HG02623 (cell line): ENCODE results near the gene SVOPL.

ENCODE experiments used
- ATAC-seq: cut with Tn5 transposase; IDR thresholded peaks from one replicate; pipeline ENCODE4 v1.9.1; 2021; ENCODE audit warnings: moderate library complexity; ENCODE audit not compliant: unreplicated experiment

Gene SVOPL

DNA sequence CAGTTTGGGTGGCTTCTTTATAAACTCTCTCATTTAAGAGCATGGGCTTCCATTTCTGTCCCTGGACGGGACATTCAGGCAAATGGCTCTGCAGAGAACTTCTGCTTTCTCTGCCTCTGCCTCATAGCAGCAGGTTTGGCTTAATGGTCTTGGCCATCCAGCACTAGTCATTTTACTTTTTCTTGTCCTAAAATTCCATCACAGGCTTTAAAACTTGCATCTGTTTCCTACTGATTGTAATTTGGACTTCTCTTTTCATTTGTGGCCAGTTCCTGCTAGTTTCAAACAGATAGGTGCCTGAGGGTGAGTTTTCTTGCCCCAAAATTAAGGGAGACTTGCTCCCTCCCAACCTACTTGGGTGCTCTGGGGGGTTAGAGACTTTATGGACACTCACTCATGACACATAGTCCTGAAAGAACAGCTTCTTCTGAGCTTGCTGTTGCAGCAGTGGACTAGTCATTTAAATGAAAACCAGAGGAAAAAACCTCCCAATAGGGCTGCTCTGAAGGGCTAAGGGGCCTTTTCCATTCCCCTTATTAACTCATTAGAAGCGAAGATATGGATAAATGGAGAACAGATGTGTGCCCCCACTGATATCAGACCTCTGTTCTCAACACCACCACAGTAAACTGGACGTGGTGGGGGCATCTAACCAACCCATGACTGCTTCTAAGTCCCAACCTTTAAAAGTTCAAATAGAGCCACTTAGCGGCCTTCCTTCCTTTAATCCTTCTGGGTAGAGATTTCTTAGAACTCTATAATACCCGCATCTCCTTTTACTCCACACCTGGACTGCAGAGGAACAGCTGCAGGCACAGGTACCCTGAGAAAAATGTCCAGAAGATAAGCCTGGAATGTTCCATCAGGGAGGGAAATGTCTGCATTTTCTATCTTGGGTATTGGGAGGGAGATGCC, 38.8 kb downstream of the SVOPL start:
- no peak for ATAC-seq

DNA sequence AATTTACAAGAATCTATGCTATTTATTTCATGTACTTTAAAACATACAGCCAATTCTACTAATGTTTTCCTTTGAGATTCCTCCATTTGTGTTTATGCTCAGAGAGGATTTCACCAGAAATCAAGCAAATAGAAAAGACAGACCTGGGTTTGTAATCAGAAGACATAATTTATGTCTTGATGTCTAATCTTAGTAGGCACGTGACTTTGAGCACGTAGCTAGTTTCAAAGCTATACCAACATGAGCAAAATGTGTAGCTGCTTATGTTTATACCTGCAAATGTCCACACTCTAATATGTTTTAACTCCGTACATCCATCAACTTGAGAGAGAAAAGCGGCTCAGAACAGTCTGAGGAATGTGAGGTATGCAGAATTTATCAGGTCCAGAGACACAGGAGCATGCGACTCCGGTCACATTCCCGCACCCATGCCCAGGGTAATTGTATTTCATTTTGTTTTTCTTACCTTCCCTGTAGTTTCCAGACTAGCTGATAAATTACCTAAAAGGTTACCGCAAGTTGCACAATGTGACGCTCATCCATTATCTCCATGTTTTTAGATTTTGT, 40.0 kb downstream of the SVOPL start:
- ATAC-seq = no peak

DNA sequence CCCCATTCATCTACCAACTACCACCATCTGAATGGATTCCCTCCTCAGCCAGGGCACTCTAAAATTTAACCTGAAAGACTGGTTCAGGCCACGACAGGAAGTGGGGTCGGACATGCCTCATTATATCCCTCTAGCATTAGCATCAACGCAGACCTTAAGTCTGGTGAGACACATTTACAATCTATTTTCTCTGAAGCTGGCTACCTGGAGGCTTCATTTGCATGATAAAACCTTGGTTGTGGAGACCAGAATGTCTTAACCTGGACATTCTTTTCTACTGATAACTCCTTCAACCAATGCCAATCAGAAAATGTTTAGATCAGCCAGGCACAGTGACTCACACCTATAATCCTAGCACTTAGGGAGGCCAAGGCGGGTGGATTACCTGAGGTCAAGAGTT, 42.3 kb downstream of the SVOPL start:
- no peak for ATAC-seq

DNA sequence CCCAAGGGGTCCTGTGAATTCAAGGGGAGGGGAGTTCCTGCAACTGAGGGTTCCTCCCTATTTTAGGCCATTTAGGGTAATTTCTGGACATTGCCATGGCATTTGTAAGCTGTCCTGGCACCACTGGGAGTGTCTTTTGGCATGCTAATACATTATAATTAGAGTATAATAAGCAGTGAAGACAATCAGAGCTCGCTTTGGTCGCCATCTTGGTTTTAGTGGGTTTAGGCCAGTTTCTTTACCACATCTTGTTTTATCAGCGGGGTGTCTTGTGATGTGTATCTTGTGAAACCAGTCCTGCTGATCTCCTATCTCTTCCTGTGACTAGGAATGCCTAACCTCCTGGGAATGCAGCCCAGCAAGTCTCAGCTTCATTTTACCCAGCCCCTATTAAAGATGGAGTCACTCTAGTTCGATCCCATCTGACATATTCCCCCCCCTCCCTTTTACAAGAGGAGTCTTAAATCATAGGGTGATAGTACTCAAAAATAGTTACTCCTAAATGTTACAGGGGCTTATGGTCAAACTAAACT, 43.2 kb downstream of the SVOPL start:
- no peak for ATAC-seq

DNA sequence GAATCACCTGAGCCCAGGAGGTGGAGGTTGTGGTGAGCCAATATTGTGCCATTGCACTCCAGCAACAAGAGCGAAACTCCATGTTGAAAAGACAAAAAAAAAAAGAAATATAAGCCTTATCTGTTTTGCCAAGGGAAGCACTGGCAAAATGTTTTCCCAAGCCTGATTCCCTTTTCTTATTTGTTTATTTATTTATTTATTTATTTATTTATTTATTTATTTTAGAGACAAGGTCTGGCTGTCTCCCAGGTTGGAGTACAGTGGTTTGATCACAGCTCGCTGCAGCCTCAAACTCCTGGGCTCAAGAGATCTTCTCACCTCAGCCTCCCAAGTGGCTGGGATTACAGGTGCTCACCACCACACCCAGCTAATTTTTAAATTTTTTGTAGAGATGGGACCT, 44.2 kb downstream of the SVOPL start:
- no peak for ATAC-seq

DNA sequence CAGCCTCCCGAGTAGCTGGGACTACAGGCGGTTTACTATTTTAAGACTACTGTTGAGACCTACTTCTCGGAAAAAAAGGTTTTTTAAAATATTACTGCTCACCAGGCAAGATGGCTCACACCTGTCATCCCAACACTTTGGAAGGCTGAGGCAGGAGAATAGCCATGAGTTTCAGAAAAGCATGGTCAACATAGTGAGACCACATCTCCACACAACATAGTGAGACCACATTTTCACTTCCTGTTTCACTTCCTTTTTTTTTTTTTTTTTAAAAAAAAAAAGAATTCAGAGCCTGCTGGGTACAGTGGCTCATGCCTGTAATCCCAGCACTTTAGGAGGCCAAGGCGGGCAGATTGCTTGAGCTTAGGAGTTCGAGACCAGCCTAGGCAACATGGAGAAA, 46.5 kb downstream of the SVOPL start:
- ATAC-seq = no peak

DNA sequence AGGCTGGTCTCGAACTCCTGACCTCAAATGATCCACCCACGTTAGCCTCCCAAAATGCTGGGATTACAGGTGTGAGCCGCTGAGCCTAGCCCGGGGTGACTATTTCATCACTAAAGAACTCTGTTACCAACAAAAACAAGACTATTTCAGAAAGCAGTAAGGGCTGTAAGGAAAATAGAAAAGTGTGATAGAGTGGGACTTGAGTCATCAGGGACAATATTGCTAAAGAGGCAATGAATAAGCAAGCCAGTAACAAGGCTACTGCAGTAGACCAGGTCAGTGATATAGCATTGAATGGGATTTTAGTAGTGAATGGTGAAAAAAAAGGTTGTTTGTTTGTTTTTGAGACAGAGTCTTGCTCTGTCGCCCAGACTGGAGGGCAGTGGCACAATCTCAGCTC, 51.7 kb downstream of the SVOPL start:
- ATAC-seq = no peak

DNA sequence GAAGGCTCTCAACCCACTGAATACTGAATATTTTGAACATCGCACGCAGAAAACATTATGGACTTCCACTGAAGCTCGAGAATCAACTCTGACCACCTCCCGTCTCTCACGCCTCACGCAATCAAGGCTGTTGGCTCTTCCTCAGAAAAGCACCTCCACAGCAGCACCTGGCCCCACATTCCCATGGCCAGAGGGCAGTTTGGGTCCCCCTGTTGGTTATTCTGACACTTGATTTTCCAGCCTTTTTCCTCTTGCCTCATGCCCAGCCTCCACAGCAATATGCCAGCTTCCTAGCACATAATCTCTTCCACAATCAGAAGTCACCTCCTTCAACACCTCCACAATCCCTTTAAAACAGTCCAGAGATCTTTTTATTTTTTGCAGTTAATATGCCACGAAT, 55.9 kb downstream of the SVOPL start:
- no peak for ATAC-seq

DNA sequence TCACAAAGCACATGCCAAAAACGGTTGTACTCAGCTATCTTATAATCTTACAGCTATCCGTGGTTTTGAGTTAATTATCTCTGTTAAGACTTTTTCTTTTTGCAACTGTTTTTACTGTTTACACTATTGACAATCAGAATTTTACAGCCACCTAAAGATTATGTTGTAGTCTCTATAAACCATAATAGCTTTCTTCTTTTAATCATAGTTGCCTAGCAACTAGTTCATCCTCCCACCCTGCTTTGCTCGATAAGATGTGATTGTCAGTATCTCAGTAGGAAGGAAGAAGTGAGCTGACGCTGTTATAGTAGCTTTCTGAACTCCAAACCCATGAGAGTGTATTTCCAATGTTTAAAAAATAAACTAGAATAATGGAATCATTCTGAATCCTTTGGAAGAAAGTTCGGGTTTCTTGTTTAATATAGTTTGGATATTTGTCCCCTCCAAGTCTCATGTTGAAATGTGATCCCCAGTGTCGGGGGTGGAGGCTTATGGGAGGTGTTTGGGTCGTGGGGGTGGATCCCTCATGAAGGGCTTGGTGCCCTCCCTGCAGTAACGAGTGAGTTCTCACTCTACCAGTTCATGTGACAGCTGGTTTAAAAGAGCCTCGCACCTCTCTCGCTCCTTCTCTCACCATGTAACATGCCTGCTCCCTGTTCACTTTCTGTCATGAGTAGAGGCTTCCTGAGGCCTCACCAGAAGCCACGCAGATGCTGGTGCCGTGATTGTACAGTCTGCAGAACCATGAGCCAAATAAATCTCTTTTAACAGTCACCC, 68.1 kb downstream of the SVOPL start:
- ATAC-seq = no peak

DNA sequence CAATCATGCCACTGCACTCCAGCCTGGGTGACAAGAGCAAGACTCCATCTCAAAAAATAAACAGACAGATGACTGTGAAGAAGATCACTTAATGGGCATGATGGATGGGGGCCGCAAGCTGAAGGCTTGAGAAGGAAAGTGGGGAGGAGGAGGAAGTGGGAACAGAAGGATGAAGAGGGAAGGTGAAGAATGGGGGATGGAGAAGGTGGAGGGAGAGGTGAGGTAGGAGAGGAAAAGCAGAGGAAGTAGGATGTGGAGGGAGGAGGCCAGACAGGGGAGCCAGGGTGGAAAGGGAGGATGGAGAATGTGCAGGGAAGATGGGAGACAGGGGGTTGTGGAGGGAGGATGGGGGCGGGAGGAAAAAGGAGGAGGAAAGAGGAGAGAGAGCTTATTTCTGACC, 68.8 kb downstream of the SVOPL start:
- no peak for ATAC-seq

DNA sequence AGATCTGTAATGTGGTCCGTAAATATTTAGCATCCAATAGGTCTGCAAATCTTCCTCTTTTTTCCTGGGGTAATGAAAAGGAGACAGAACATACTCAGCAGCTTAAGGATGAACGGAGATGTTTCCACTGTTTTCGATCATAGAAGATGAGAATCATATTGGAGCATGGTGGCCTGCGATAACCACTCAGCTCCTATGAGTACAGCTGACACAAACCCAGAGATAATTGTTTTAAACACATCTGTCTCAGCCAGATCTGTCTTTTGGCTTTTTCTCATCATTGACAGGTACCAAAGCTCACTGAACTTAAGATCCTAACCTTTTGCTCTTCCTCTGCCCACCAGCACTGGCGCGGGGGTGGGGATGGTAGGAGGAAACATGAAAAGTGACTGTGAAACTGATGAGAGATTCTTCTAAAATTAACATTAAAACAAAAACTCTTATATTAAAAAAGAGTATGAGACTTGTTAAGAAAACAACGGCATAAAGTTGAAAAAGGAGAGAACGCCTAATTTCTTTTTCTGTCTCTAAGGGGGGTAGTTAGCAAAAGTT, 71.0 kb downstream of the SVOPL start:
- ATAC-seq = no peak

DNA sequence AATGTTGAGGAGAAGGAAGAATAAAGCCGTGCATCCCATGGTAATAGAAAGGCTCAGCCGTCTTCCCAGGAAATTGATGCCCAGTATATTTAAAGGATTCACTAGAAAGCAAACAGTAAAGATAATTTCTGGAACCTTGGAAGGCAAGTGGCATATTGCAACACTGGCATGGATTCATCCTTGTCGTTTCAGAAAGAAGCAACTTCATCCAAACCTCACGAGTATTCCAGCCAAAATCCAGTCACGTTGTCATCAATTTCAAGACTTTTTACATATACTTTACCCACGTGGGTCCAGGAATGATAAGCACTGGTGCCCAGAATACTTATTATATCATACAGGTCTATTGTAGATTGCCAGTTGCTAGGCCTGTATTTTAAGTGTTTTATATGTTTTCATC, 73.8 kb downstream of the SVOPL start:
- ATAC-seq = no peak

DNA sequence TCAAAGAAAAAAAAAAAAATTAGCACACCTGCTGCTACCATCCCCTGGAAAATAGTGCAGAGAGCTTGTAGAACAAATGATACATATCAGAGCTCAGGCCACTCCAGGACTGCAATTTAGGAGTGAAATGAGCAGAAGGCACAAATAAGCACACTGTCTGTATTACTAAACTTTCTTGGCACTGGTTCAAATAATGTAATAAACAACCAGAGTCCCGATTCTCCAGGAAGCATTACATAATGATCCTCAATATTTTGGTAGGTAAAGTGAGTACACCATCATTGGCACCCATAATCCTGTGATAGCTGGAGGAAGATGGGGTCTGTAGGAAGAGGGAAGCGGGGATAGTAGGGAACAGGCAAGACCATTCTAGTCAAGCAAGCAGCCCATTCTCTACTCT, 74.3 kb downstream of the SVOPL start:
- no peak for ATAC-seq

DNA sequence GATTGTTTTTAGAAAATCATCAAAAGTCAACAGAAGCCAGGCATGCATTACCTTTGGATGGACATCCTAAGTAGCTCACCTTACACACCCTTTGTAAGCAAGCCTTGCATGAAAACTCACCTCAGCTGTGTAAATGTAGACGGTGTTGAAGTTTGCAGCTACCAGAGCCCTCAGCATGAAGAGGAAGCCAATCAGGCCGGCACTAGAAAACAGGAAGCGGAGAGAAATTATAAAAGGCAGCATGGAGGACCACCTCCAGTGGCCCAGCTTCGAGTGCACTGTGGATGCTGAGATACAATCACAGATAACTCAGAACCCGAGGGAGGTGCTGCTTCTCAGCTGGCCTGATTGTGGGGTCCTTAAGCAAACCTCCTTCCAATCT, 75.3 kb downstream of the SVOPL start:
- no peak for ATAC-seq

DNA sequence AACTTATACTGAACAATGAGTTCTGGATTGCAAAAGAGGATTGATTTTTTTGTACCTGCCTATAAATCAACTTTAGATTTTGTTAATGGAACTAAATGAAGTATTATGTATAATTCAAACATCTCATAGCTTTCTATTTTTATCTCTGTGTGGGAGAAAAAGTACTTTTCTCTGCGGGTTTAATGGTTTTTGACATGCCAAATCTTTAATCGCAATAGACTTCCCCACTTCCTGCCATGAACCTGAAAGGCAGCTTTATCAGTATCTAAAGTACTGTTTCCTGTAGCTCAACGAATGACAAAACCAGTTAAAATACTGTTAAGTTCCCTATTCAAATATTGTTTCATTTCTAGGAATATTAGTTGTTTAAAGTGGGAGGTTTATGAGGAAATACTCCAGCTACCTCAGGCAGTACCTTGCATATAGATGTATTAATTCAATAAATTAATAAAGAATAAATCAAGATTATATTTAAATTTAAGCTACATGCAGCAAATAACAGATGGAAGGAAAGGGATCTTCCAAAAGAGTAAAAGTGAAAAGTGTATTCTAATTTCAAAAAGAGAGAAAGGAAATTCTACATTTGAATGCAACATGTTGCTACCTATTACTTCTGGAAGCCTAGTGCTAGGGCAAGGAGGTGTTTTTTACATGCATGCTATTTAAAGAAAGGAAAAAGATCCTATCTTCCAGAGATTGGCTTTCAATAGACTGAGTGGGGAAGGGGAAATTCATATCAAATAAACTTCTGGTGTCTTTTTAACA, 75.9 kb downstream of the SVOPL start:
- ATAC-seq = no peak

DNA sequence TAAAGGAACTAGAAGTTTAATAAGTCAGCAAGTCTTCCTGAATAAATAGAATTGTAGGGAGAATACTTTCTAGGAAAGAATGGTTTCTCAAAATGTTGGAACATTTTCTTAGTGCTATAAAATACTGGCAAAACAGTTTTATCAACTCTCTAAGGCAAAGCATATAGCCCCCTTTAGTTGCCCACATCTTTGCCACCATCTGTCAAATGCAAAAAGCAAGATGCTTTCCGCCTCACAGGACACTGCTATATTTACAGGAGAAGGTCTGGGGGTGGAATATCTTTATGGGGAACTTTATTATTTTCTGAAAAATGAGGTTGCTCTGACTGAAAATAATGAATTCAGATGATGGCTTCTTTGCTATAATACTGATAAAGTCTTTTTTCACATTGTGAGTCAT, 78.3 kb downstream of the SVOPL start:
- no peak for ATAC-seq

DNA sequence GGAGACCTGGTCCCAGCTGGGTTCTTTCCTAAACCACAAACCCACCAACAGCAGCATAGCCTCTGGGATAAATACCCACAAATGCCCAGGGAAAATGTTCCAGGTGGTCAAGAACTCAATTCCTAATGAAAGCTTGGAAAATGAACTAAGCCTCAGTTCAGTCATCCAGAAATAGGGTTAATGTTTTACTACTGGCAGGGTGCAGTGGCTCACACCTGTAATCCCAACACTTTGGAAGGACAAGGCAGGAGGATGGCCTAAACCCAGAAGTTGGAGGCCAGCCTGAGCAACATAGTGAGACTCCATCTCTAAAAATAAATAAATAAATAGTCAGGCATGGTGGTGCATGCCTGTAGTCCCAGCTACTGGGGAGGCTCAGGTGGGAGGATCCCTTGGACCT, 82.2 kb downstream of the SVOPL start:
- ATAC-seq = no peak

DNA sequence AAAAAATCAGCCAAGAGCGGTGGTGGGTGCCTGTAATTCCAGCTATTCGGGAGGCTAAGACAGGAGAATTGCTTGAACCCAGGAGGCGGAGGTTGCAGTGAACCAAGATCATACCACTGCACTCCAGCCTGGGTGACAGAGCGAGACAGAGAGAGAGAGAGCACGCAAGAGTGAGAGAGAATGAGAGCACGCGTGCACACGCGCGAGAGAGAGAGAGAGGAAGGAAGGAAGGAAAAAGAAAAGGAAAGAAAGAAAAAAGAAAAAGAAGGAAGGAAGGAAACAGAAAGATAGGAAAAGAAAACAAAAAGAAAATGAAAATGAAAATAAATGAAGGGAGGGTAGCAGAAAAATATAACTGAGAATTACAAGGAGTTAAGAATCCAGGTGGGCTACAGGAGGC, 82.7 kb downstream of the SVOPL start:
- ATAC-seq = no peak

DNA sequence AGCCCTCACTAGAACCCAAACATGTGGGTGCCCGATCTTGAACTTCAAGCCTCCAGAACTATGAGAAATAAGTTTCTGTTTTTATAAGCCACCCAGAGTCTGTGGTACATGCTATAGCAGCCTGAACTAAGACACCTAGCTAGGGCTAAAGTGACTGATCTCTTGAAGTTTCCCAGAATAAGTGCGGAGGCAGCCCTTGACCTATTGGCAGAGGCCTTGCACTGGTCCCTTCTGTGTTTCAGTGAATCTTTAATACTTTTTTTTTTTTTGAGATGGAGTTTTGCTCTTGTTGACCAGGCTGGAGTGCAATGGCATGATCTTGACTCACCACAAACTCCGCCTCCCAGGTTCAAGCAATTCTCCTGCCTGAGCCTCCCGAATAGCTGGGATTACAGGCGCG, 85.1 kb downstream of the SVOPL start:
- ATAC-seq = no peak

DNA sequence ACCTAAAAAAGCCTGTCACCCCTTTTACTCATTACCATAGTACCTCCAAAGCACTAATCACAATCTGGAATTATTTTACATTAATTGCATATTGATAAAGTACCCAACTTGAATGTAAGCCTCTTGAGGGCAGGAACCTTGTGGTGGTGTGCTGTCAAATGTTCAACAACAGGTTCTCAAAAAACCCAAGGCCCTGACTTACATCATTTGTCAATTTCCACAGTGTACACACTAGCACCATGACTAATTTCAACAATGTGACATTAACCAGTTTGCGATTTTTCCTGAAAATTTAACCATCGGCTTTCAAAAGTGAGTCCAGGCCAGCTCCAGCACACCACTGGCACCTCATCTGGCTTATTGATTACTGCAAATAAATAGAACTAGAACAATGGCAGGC, 87.5 kb downstream of the SVOPL start:
- no peak for ATAC-seq

DNA sequence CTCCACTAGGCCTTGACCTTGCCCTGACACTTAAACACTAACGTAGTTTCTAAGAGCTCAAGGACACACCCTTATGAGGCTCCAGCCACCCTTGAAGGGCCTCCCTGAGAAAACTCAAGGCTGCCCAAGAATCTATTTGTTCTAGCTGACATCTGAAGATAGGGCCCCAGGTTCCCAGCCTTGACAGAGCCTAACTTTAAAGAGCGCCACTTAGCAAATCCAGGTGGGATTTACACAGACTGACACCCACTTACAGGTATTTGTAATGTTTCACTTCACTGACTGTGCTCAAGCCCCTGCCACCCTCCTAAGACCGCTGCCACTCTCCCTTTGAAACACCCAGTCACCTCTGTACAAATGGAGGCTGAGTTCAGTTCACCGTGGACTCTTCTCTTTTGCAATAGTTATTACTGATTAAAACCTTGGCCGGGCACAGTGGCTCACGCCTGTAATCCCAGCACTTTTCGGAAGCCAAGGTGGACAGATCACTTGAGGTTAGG, 90.4 kb downstream of the SVOPL start:
- ATAC-seq = no peak
